WTC11 (cell line): ENCODE data around the gene VWA8. TPM values are rescaled to one million over a fixed set of nuclear protein-coding genes. Genes with fewer than 3 reads are reported as not detected.

ENCODE experiments used
- ATAC-seq: fragments of 200-7000 bp; cut with Tn5 transposase; 2 replicates; pipeline ENCODE4 v1.10.0; 2021; ENCODE audit warnings: mild to moderate bottlenecking, moderate library complexity
- CTCF ChIA-PET: fragments of 300-600 bp; sonication (Branson Sonifier 250); formaldehyde crosslinking; loops from one replicate; lab custom pipeline; 2021; ENCODE audit warnings: antibody characterized with exemption; lab: Charles Lee
- POLR2A ChIA-PET: fragments of 350-600 bp; sonication (Branson Sonifier 250); formaldehyde crosslinking; loops from one replicate; lab custom pipeline; 2021; ENCODE audit warnings: antibody characterized with exemption; lab: Charles Lee
- DNase-seq: peaks from one replicate; pipeline ENCODE4 v3.0.0; 2021; ENCODE audit warnings: low spot score
- H3K27ac Mint-ChIP-seq: 2 replicates; pipeline ENCODE4 v1.8.0; 2021; ENCODE audit warnings: mixed read lengths
- H3K27me3 Mint-ChIP-seq: 2 replicates; pipeline ENCODE4 v1.8.0; 2021; ENCODE audit warnings: low read depth, mild to moderate bottlenecking, moderate library complexity, mixed read lengths
- H3K36me3 Mint-ChIP-seq: 2 replicates; pipeline ENCODE4 v1.8.0; 2021; ENCODE audit warnings: mixed read lengths
- H3K4me1 Mint-ChIP-seq: 2 replicates; pipeline ENCODE4 v1.8.0; 2022; ENCODE audit warnings: mixed read lengths
- H3K4me3 Mint-ChIP-seq: 2 replicates; pipeline ENCODE4 v1.8.0; 2021; ENCODE audit warnings: mild to moderate bottlenecking, moderate library complexity, mixed read lengths
- H3K9me3 Mint-ChIP-seq: 2 replicates; pipeline ENCODE4 v1.8.0; 2021; ENCODE audit warnings: mixed read lengths
- CREM ChIP-seq: sonication (generic); formaldehyde crosslinking; IDR thresholded peaks from 2 replicates; pipeline ENCODE4 v1.8.1; 2022; ENCODE audit warnings: mild to moderate bottlenecking, missing genetic modification reagents, moderate library complexity
- IRF1 ChIP-seq: sonication (generic); formaldehyde crosslinking; IDR thresholded peaks from 2 replicates; pipeline ENCODE4 v1.8.0; 2023; ENCODE audit warnings: missing genetic modification reagents
- IRF2 ChIP-seq: sonication (generic); formaldehyde crosslinking; IDR thresholded peaks from 2 replicates; pipeline ENCODE4 v1.8.0; 2022; ENCODE audit warnings: low read depth, missing genetic modification reagents, borderline replicate concordance
- NR1H2 ChIP-seq: sonication (generic); formaldehyde crosslinking; IDR thresholded peaks from 2 replicates; pipeline ENCODE4 v1.9.0; 2021; ENCODE audit warnings: mild to moderate bottlenecking, moderate library complexity, missing genetic modification reagents
- RELA ChIP-seq: sonication (generic); formaldehyde crosslinking; IDR thresholded peaks from 2 replicates; pipeline ENCODE4 v1.8.1; 2022; ENCODE audit warnings: missing genetic modification reagents, mild to moderate bottlenecking, borderline replicate concordance
- SOX15 ChIP-seq: fragments of 250-450 bp; sonication (Bioruptor Pico); IDR thresholded peaks from 2 replicates; pipeline ENCODE4 v1.9.0; 2021; ENCODE audit warnings: mild to moderate bottlenecking
- TEAD4 ChIP-seq: sonication (generic); formaldehyde crosslinking; IDR thresholded peaks from 2 replicates; pipeline ENCODE4 v1.8.0; 2022; ENCODE audit warnings: mild to moderate bottlenecking, missing genetic modification reagents
- TP53 ChIP-seq: sonication (generic); formaldehyde crosslinking; IDR thresholded peaks from 2 replicates; pipeline ENCODE4 v1.8.1; 2023; ENCODE audit warnings: mild to moderate bottlenecking, missing genetic modification reagents
- ZNF317 ChIP-seq: sonication (generic); formaldehyde crosslinking; IDR thresholded peaks from 2 replicates; pipeline ENCODE4 v1.8.1; 2023; ENCODE audit warnings: low read depth, mild to moderate bottlenecking, moderate library complexity, missing genetic modification reagents, borderline replicate concordance
- ZNF425 ChIP-seq: fragments of 250-450 bp; sonication (Bioruptor Pico); conservative IDR thresholded peaks from 2 replicates; pipeline ENCODE4 v1.9.0; 2021; ENCODE audit warnings: mild to moderate bottlenecking
- total RNA-seq: library from RNA; stranded (reverse); gene quantifications from 3 replicates; pipeline ENCODE4 v1.2.3, GENCODE V29; 2021
- TF ChIP-seq, protein P1 (sequence below): fragments of 200-600 bp; IDR thresholded peaks from 2 replicates; pipeline ENCODE4 v1.8.0; 2022; ENCODE audit warnings: antibody characterized with exemption
- TF ChIP-seq, protein P2 (sequence below): sonication (generic); formaldehyde crosslinking; IDR thresholded peaks from 2 replicates; pipeline ENCODE4 v1.8.1; 2022; ENCODE audit warnings: mild to moderate bottlenecking, missing genetic modification reagents, moderate library complexity, borderline replicate concordance

Gene VWA8
- total RNA-seq, 1 experiment from 2014 or later: 19.9 TPM

- TF ChIP-seq CREM (CRISPR knock-in tag) (no peak), TP53 (CRISPR knock-in tag) (no peak)
Measured at GRCh38 chr13:41962994-41963393, 2.1 kb upstream of the VWA8 start (continued).

DNA sequence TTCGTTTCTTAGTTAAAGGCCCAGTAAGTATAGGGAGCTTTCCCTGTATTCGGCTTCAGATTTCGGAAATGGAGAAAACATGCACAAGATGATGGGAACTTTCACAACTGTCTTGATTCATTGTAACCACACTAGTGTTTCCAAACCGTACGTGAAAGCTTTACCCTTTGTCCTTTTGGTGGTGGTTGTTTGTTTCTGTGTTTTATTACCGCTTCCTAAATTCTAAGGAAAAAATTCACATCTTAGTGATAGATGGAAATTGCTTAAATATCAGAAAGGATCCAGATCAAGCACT is 504 bp upstream of the VWA8 start:
- Mint-ChIP-seq H3K27me3 (peaks cover 3% of the 10 kb centered on the region; the same call in 1 of the 2 replicates), H3K4me3 (peak overlapping the region; percentile 88), H3K4me1 (peaks cover 23% of the 10 kb centered on the region), H3K27ac (peak overlapping the region; percentile 93), H3K9me3 (no peaks in the 10 kb centered on the region), H3K36me3 (no peaks in the 10 kb centered on the region)
- ChIA-PET POLR2A (interaction anchor here (1.0 kb wide), 1 partner anchor 50 kb away, joined by 4 read pairs; no protein-coding TSS in a partner anchor), CTCF (interaction anchor here (1.2 kb wide), 1 partner anchor 293 kb away, joined by 4 read pairs; no protein-coding TSS in a partner anchor)
- ATAC-seq (no peak), DNase-seq (no peak)
- TF ChIP-seq IRF2 (CRISPR knock-in tag) (no peak), RELA (CRISPR knock-in tag) (no peak)

- Mint-ChIP-seq H3K36me3 (no peaks in the 10 kb centered on the region), H3K9me3 (no peaks in the 10 kb centered on the region), H3K4me1 (peaks cover 23% of the 10 kb centered on the region)
- no peak for TF ChIP-seq ZNF425
- TF ChIP-seq, all 79 proteins: peak for 0
- POLR2A ChIA-PET: no interaction called here
- Mint-ChIP-seq H3K27me3 (peaks cover 3% of the 10 kb centered on the region; the same call in 1 of the 2 replicates), H3K27ac (peak overlapping the region; percentile 16), H3K4me3 (peak overlapping the region; percentile 88)
- CTCF ChIA-PET: interaction anchor here (1.4 to 1.7 kb wide), 2 partner anchors 13 to 81 kb away, joined by 4 to 8 read pairs; no protein-coding TSS in a partner anchor
- peak; percentile 4 for ATAC-seq
- no peak for DNase-seq
Measured at GRCh38 chr13:41960211-41960636, 685 bp downstream of the VWA8 start.

GRCh38 chr13:41956272-41956671 is 4.6 kb downstream of the VWA8 start:
- no peak for DNase-seq
- POLR2A ChIA-PET: no interaction called here
- Mint-ChIP-seq H3K9me3 (no peaks in the 10 kb centered on the region), H3K4me1 (peaks cover 17% of the 10 kb centered on the region), H3K4me3 (no peak overlapping the region), H3K36me3 (no peaks in the 10 kb centered on the region), H3K27me3 (no peaks in the 10 kb centered on the region), H3K27ac (no peak overlapping the region)
- TF ChIP-seq TP53 (CRISPR knock-in tag) (no peak), IRF1 (CRISPR knock-in tag) (no peak), TEAD4 (CRISPR knock-in tag) (no peak), NR1H2 (CRISPR knock-in tag) (no peak), SOX15 (CRISPR knock-in tag) (no peak)
- TF ChIP-seq, protein P1, sequence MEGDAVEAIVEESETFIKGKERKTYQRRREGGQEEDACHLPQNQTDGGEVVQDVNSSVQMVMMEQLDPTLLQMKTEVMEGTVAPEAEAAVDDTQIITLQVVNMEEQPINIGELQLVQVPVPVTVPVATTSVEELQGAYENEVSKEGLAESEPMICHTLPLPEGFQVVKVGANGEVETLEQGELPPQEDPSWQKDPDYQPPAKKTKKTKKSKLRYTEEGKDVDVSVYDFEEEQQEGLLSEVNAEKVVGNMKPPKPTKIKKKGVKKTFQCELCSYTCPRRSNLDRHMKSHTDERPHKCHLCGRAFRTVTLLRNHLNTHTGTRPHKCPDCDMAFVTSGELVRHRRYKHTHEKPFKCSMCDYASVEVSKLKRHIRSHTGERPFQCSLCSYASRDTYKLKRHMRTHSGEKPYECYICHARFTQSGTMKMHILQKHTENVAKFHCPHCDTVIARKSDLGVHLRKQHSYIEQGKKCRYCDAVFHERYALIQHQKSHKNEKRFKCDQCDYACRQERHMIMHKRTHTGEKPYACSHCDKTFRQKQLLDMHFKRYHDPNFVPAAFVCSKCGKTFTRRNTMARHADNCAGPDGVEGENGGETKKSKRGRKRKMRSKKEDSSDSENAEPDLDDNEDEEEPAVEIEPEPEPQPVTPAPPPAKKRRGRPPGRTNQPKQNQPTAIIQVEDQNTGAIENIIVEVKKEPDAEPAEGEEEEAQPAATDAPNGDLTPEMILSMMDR: no peak
- TF ChIP-seq, protein P2, sequence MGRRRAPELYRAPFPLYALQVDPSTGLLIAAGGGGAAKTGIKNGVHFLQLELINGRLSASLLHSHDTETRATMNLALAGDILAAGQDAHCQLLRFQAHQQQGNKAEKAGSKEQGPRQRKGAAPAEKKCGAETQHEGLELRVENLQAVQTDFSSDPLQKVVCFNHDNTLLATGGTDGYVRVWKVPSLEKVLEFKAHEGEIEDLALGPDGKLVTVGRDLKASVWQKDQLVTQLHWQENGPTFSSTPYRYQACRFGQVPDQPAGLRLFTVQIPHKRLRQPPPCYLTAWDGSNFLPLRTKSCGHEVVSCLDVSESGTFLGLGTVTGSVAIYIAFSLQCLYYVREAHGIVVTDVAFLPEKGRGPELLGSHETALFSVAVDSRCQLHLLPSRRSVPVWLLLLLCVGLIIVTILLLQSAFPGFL: no peak
- no peak for ATAC-seq
- CTCF ChIA-PET: no interaction called here

- Mint-ChIP-seq H3K27ac (no peak overlapping the region), H3K27me3 (no peaks in the 10 kb centered on the region), H3K9me3 (no peaks in the 10 kb centered on the region), H3K4me3 (no peak overlapping the region), H3K4me1 (peaks cover 16% of the 10 kb centered on the region), H3K36me3 (no peaks in the 10 kb centered on the region)
- ATAC-seq: no peak
- DNase-seq: no peak
- no peak for TF ChIP-seq ZNF317 (CRISPR knock-in tag)
- CTCF ChIA-PET: no interaction called here
- POLR2A ChIA-PET: no interaction called here
Measured at GRCh38 chr13:41955605-41956004, 5.3 kb downstream of the VWA8 start.
